ENCODE measurements around the gene BIK. TPM values are rescaled to one million over a fixed set of nuclear protein-coding genes. Genes with fewer than 3 reads are reported as not detected.
A peak's percentile ranks its signal among the peaks of the same experiment; 100 is the strongest.

Gene BIK
- not detected for total RNA-seq
- polyA plus RNA-seq: not detected
- long read RNA-seq, donor 1: 0 reads
- long read RNA-seq, donor 2, partial matches to known transcripts: 0 of 1 reads
- long read RNA-seq, donor 2, other reads (novel, unspliced or antisense): 1 of 1 reads

- WGBS, 3 donors: 0 to 2% (median 0%) methylated on average over 23 to 49 of the region's 49 CpGs
- intact Hi-C loops (cut with DNase I): no loop called here
- H3K36me3 ChIP-seq (ENCODE audit: insufficient read depth in 1 of 2, low read depth in 1 of 2): no peaks in the 10 kb centered on the region
- H3K27me3 ChIP-seq (ENCODE audit: insufficient read depth in 3 of 3, low read length in 2 of 3): peaks cover 0 to 70% (median 17%) of the 10 kb centered on the region in 3 donors
- DNase-seq: peak in 1 of 2 donors; percentile 34
- H3K27ac ChIP-seq: no peak within 1 kb of the TSS
- TF ChIP-seq CTCF (IDR thresholded peaks at IDR 0.05): no peak
- peaks cover 12% of the 10 kb centered on the region for H3K4me1 ChIP-seq
- peak within 1 kb of the TSS; percentile 71 for H3K4me3 ChIP-seq
- peak; percentile 43 to 70 (median 61) for ATAC-seq
- no peaks in the 10 kb centered on the region for H3K9me3 ChIP-seq
Observed at GRCh38 chr22:43110444-43110926, at the start of gene BIK. BIK (plus strand) TSS chr22:43110750; CDS start chr22:43124023, 13,273 bp downstream.

GRCh38 chr22:43066134-43066533 is 44.4 kb upstream of the BIK start:
- Histone ChIP-seq H3K27me3 (ENCODE audit: insufficient read depth in 3 of 3, low read length in 2 of 3) (no peaks in the 10 kb centered on the region), H3K4me1 (no peaks in the 10 kb centered on the region), H3K4me3 (no peak overlapping the region), H3K9me3 (no peaks in the 10 kb centered on the region), H3K27ac (no peak overlapping the region), H3K36me3 (ENCODE audit: insufficient read depth in 1 of 2, low read depth in 1 of 2) (peaks cover 0 to 26% of the 10 kb centered on the region in 2 donors)
- TF ChIP-seq CTCF (IDR thresholded peaks at IDR 0.05): no peak
- no peak for DNase-seq
- 71 to 79% (median 77%) methylated on average over 7 of the region's 7 CpGs for WGBS, 3 donors
- no peak for ATAC-seq
- intact Hi-C loops (cut with DNase I): no loop called here

- no peak for TF ChIP-seq CTCF (IDR thresholded peaks at IDR 0.05)
- ATAC-seq (no peak), DNase-seq (no peak)
- H3K36me3 ChIP-seq (ENCODE audit: insufficient read depth in 1 of 2, low read depth in 1 of 2): peaks cover 0 to 18% of the 10 kb centered on the region in 2 donors
- 70 to 73% (median 71%) methylated on average over 11 of the region's 11 CpGs for WGBS, 3 donors
- no peaks in the 10 kb centered on the region for H3K4me1 ChIP-seq
- no peaks in the 10 kb centered on the region for H3K27me3 ChIP-seq (ENCODE audit: insufficient read depth in 3 of 3, low read length in 2 of 3)
- H3K27ac ChIP-seq: no peak overlapping the region
- intact Hi-C loops (cut with DNase I): no loop called here
- no peaks in the 10 kb centered on the region for H3K9me3 ChIP-seq
- no peak overlapping the region for H3K4me3 ChIP-seq
Observed at GRCh38 chr22:43066844-43067385, 43.6 kb upstream of the BIK start.

GRCh38 chr22:43077121-43077877 is 33.3 kb upstream of the BIK start:
- ATAC-seq (no peak), DNase-seq (no peak)
- no peaks in the 10 kb centered on the region for H3K4me1 ChIP-seq
- no peak overlapping the region for H3K4me3 ChIP-seq
- intact Hi-C loops (cut with DNase I): loop anchor here in 1 of 2 donors (5.0 kb wide), 1 partner anchor 35 kb away; no protein-coding TSS in a partner anchor
- no peaks in the 10 kb centered on the region for H3K9me3 ChIP-seq
- no peak for TF ChIP-seq CTCF (IDR thresholded peaks at IDR 0.05)
- no peak overlapping the region for H3K27ac ChIP-seq
- WGBS, 3 donors: 61 to 68% (median 62%) methylated on average over 20 of the region's 20 CpGs
- no peaks in the 10 kb centered on the region for H3K27me3 ChIP-seq (ENCODE audit: insufficient read depth in 3 of 3, low read length in 2 of 3)
- H3K36me3 ChIP-seq (ENCODE audit: insufficient read depth in 1 of 2, low read depth in 1 of 2): peaks cover 0 to 11% of the 10 kb centered on the region in 2 donors
